HepG2 (cell line): ENCODE measurements around the gene ZNF557. TPM values are rescaled to one million over a fixed set of nuclear protein-coding genes. Genes with fewer than 3 reads are reported as not detected.
A peak's percentile ranks its signal among the peaks of the same experiment; 100 is the strongest.

Source experiments
- DNMT1 ChIP-seq: sonication (generic); formaldehyde crosslinking; IDR thresholded peaks from 2 replicates; pipeline ENCODE4 v1.5.1; 2020; ENCODE audit warnings: mild to moderate bottlenecking, missing genetic modification reagents
- ELF3 ChIP-seq: IDR thresholded peaks from 2 replicates; pipeline ENCODE4 v1.6.1; 2016; ENCODE audit warnings: missing genetic modification reagents, missing compliant biosample characterization
- HBP1 ChIP-seq: IDR thresholded peaks from 2 replicates; pipeline ENCODE4 v1.6.1; 2016; ENCODE audit warnings: low read depth, control low read depth
- KDM1A ChIP-seq: IDR thresholded peaks from 2 replicates; pipeline ENCODE4 v1.6.1; 2016; ENCODE audit warnings: missing compliant biosample characterization
- KDM5A ChIP-seq: fragments of 200-600 bp; sonication (generic); IDR thresholded peaks from 2 replicates; pipeline ENCODE4 v1.7.0; 2018; ENCODE audit warnings: antibody characterized with exemption, mild to moderate bottlenecking, low read length, borderline replicate concordance
- MTF1 ChIP-seq: sonication (generic); formaldehyde crosslinking; IDR thresholded peaks from 2 replicates; pipeline ENCODE4 v1.5.0; 2020; ENCODE audit warnings: missing genetic modification reagents
- PATZ1 ChIP-seq: sonication (generic); formaldehyde crosslinking; IDR thresholded peaks from 2 replicates; pipeline ENCODE4 v1.4.0; 2020; ENCODE audit warnings: missing genetic modification reagents
- PBX2 ChIP-seq: IDR thresholded peaks from 2 replicates; pipeline ENCODE4 v1.6.1; 2016; ENCODE audit warnings: control low read depth
- PLSCR1 ChIP-seq: sonication (generic); formaldehyde crosslinking; IDR thresholded peaks from 2 replicates; pipeline ENCODE4 v1.5.0; 2020; ENCODE audit warnings: missing genetic modification reagents, mild to moderate bottlenecking, borderline replicate concordance
- POGK ChIP-seq: sonication (generic); formaldehyde crosslinking; conservative IDR thresholded peaks from 2 replicates; pipeline ENCODE4 v1.8.0; 2022; ENCODE audit warnings: mild to moderate bottlenecking, moderate library complexity, missing genetic modification reagents
- RBM39 ChIP-seq: fragments of 200-400 bp; formaldehyde crosslinking; IDR thresholded peaks from one replicate; pipeline ENCODE4 v1.6.1; 2018; ENCODE audit warnings: antibody characterized with exemption, mild to moderate bottlenecking, low read depth, low read length; ENCODE audit not compliant: poor library complexity, severe bottlenecking
- RNF219 ChIP-seq: sonication (generic); formaldehyde crosslinking; IDR thresholded peaks from 2 replicates; pipeline ENCODE4 v1.5.0; 2020; ENCODE audit warnings: mild to moderate bottlenecking, missing genetic modification reagents
- TIGD3 ChIP-seq: sonication (generic); formaldehyde crosslinking; IDR thresholded peaks from 2 replicates; pipeline ENCODE4 v1.5.1; 2020; ENCODE audit warnings: mild to moderate bottlenecking, missing genetic modification reagents, borderline replicate concordance
- TMF1 ChIP-seq: sonication (generic); formaldehyde crosslinking; IDR thresholded peaks from 2 replicates; pipeline ENCODE4 v1.8.1; 2022; ENCODE audit warnings: low read depth, missing genetic modification reagents
- ZNF691 ChIP-seq: sonication (generic); formaldehyde crosslinking; IDR thresholded peaks from 2 replicates; pipeline ENCODE4 v1.4.0; 2020; ENCODE audit warnings: missing genetic modification reagents, low read depth, mild to moderate bottlenecking, borderline replicate concordance
- polyA plus RNA-seq, 8 experiments: library from polyadenylated mRNA; depleted of rRNA in 3 of 8; stranded (reverse) in 7 of 8; unstranded in 1 of 8; fragments of >200 nt; fragmentation: Illumina TruSeq in 4 of 8; extraction: Trizol in 4 of 8; gene quantifications; 2 replicates each; pipeline versions ENCODE4 v1.2.1 to v1.2.3, GENCODE V29; 2011 to 2016; ENCODE audit warnings: low read depth in 4 of 8, missing spikeins in 1 of 8, mixed read lengths in 1 of 8; ENCODE audit not compliant: insufficient read depth in 1 of 8
- total RNA-seq, 5 experiments: library from RNA; depleted of rRNA; stranded (reverse); fragments of >200 nt; fragmentation: Illumina TruSeq; extraction: Trizol; gene quantifications; 2 replicates each; pipeline ENCODE4 v1.2.3, GENCODE V29; 2016; ENCODE audit warnings: low read depth in 1 of 5

The ZNF557 gene
- total and polyA plus RNA-seq, 2 of the 13 experiments (the other 11 are each of a cell fraction or from before 2014, with no cell fraction given) = 2.1 to 7.8 TPM

- TF ChIP-seq PATZ1 (CRISPR knock-in tag) (peak; percentile 42; the same call in 1 of the 2 replicates), KDM5A (peak; percentile 86), PLSCR1 (CRISPR knock-in tag) (no peak), HBP1 (CRISPR knock-in tag) (0 out of 2 replicates have a peak, but pooled peaks have one; percentile 70), ELF3 (no peak; the same call in 1 of the 2 replicates), RNF219 (CRISPR knock-in tag) (no peak), ZNF691 (CRISPR knock-in tag) (no peak), MTF1 (CRISPR knock-in tag) (no peak), KDM1A (no peak), POGK (CRISPR knock-in tag) (no peak), RBM39 (peak; percentile 63), DNMT1 (CRISPR knock-in tag) (no peak), TIGD3 (CRISPR knock-in tag) (0 out of 2 replicates have a peak, but pooled peaks have one; percentile 28), TMF1 (CRISPR knock-in tag) (no peak), PBX2 (CRISPR knock-in tag) (no peak)
Measured at GRCh38 chr19:7069042-7069903, at the start of gene ZNF557 (continued).
